Measurements from ENCODE around the gene ASB3. TPM values are rescaled to one million over a fixed set of nuclear protein-coding genes. Genes with fewer than 3 reads are reported as not detected.

ASB3 gene
- polyA plus RNA-seq, 3 donors: 6.7 to 14.9 (median 8.1) TPM

GRCh38 chr2:53695575-53695974, 91.2 kb downstream of the ASB3 start:
- Mint-ChIP-seq H3K27ac (no peak overlapping the region), H3K9me3 (peaks cover 0 to 7% (median 2%) of the 10 kb centered on the region in 7 donors), H3K4me3 (no peak overlapping the region), H3K36me3 (peaks cover 46 to 56% of the 10 kb centered on the region in 2 donors), H3K27me3 (ENCODE audit: low read depth in 3 of 3) (no peaks in the 10 kb centered on the region), H3K4me1 (no peaks in the 10 kb centered on the region)
- Histone ChIP-seq H3K9me3 (replicated peaks in 1 of 2; ENCODE audit: control insufficient read depth in 1 of 2, insufficient read depth in 1 of 2, low read length in 2 of 2) (no peaks in the 10 kb centered on the region), H3K4me1 (ENCODE audit: control insufficient read depth in 1 of 2, insufficient read depth in 2 of 2, low read length in 2 of 2) (no peaks in the 10 kb centered on the region), H2AFZ (ENCODE audit: insufficient read depth, low read depth, low read length, poor library complexity, severe bottlenecking) (no peak overlapping the region), H3K27me3 (ENCODE audit: control insufficient read depth in 2 of 2, insufficient read depth in 2 of 2, low read length in 2 of 2) (no peaks in the 10 kb centered on the region), H3K9ac (ENCODE audit: insufficient read depth, low read length, poor library complexity, severe bottlenecking) (no peak overlapping the region), H3K79me2 (ENCODE audit: insufficient read depth, low read length) (no peaks in the 10 kb centered on the region), H4K20me1 (ENCODE audit: insufficient read depth, low read length) (no peaks in the 10 kb centered on the region), H3K36me3 (replicated peaks in 1 of 2; ENCODE audit: control insufficient read depth in 1 of 2, insufficient read depth in 2 of 2, low read length in 2 of 2) (peaks cover 19 to 70% of the 10 kb centered on the region in 2 donors), H3K4me2 (replicated peaks; ENCODE audit: extremely low read depth, low read length, poor library complexity, severe bottlenecking) (no peak overlapping the region), H3K27ac (ENCODE audit: low read depth in 1 of 2, low read length in 2 of 2) (no peak overlapping the region), H3K4me3 (replicated peaks in 1 of 3; ENCODE audit: low read depth in 2 of 3, low read length in 3 of 3) (no peak overlapping the region)
- TF ChIP-seq CTCF (IDR thresholded peaks at IDR 0.05): no peak
- no peak for DNase-seq
- no CpG with 5 or more reads among the region's 4 CpGs for WGBS (ENCODE audit: insufficient coverage)
- intact Hi-C loops (cut with micrococcal nuclease): no loop called here

GRCh38 chr2:53694096-53694771, 92.5 kb downstream of the ASB3 start:
- Mint-ChIP-seq H3K27me3 (ENCODE audit: low read depth in 3 of 3) (no peaks in the 10 kb centered on the region), H3K9me3 (peaks cover 0 to 6% (median 2%) of the 10 kb centered on the region in 7 donors), H3K36me3 (peaks cover 39 to 47% of the 10 kb centered on the region in 2 donors), H3K4me1 (no peaks in the 10 kb centered on the region), H3K27ac (no peak overlapping the region), H3K4me3 (no peak overlapping the region)
- Histone ChIP-seq H3K9me3 (replicated peaks in 1 of 2; ENCODE audit: control insufficient read depth in 1 of 2, insufficient read depth in 1 of 2, low read length in 2 of 2) (no peaks in the 10 kb centered on the region), H3K9ac (ENCODE audit: insufficient read depth, low read length, poor library complexity, severe bottlenecking) (no peak overlapping the region), H3K27ac (ENCODE audit: low read depth in 1 of 2, low read length in 2 of 2) (no peak overlapping the region), H3K36me3 (replicated peaks in 1 of 2; ENCODE audit: control insufficient read depth in 1 of 2, insufficient read depth in 2 of 2, low read length in 2 of 2) (peaks cover 11 to 63% of the 10 kb centered on the region in 2 donors), H3K4me2 (replicated peaks; ENCODE audit: extremely low read depth, low read length, poor library complexity, severe bottlenecking) (no peak overlapping the region), H3K4me3 (replicated peaks in 1 of 3; ENCODE audit: low read depth in 2 of 3, low read length in 3 of 3) (no peak overlapping the region), H3K79me2 (ENCODE audit: insufficient read depth, low read length) (no peaks in the 10 kb centered on the region), H4K20me1 (ENCODE audit: insufficient read depth, low read length) (no peaks in the 10 kb centered on the region), H3K4me1 (ENCODE audit: control insufficient read depth in 1 of 2, insufficient read depth in 2 of 2, low read length in 2 of 2) (no peaks in the 10 kb centered on the region), H3K27me3 (ENCODE audit: control insufficient read depth in 2 of 2, insufficient read depth in 2 of 2, low read length in 2 of 2) (no peaks in the 10 kb centered on the region), H2AFZ (ENCODE audit: insufficient read depth, low read depth, low read length, poor library complexity, severe bottlenecking) (no peak overlapping the region)
- intact Hi-C loops (cut with micrococcal nuclease): no loop called here
- no peak for TF ChIP-seq CTCF (IDR thresholded peaks at IDR 0.05)
- DNase-seq: no peak
- WGBS (ENCODE audit: insufficient coverage): no CpG with 5 or more reads among the region's 3 CpGs

Measured in CD14-positive monocyte (primary cell).